SIG-M5 (cell line): ENCODE results near the gene ARMC2.
"Not testable (repeated sequence)": the region's sequence is repeated elsewhere in the genome, so short reads cannot be mapped to it uniquely, and the experiment has no call there.

ENCODE experiments used
- DNase-seq: peaks from one replicate; lab custom pipeline; 2025; lab: John Stamatoyannopoulos, UW

Gene ARMC2

DNA sequence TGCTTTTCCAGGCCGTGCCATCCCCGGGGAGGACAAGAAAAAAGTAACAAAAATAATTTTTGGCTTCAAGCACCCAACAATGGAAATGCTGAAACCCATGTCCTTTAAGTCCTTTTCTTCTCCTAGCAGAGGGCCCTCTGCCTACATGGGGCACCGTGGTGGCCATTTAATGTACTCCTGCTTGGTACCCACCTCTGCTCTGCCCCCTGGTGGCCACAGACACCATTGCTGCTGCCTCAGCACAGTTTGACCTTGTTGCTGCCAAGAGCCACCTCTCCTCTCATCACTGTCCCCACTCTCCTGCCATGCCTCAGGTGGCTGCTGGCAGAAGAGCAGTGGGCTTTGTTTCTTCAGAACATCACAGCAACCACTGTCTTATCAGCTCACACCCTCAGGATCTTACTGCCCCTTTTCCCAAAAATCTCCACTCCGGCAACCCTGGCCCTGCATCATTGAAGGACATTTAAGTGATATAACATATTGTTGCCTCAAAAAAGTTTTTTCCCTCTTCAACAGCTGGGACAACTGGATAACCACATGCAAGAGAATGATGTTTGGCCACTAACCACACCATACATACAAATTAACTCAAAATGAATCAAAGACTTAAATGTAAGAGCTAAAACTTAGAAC is 12.9 kb upstream of the ARMC2 start:
- DNase-seq = no peak

DNA sequence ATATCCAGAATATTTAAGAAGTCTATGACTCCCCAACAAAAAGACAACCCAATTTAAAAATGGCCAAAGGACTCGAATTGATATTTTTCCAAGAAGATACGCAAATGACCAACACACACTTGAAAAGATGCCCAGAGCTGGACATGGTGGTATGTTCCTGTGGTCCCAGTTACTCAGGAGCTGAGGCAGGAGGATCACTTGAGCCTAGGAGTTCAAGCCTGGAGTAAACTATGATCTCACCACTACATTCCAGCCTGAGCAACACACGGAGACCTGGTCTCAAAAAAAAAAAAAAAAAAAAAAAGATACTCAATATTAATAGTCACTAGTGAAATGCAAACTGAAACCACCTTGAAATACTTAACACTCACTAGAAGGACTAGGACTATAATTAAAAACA is 12.2 kb upstream of the ARMC2 start:
- no peak for DNase-seq

- DNase-seq = peak; percentile 72
Observed at GRCh38 chr6:108837236-108837971, 10.8 kb upstream of the ARMC2 start.

DNA sequence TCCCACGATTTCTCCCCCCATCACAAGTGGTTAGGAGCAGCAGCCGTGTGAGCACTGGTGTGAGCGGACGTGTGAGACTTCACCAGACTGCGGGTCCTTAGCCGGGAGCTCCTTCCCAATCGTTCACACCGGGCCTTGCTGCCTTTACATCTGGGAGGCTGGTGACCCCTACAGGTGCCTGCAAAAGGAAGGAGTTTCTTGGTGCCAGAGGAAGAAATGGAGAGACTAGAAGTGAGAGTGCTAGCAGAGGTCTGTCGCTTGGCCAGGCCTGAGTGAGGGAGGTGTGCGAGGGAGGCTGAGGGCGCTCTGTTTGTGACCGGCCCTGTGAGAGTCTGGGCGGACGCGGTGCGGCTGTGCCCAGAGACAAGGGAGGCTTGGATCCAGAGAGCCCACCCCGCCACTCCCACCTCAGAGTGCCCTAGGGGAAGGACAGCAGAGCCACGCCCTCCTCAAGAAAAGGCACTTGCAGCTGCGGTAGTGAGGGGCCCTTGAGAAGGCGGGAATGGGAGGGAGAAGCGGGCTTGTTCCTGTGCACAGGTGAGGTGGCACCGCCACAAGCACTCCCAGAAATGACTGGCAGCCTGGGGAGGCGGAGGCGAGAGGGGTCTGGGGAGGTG is 10.0 kb upstream of the ARMC2 start:
- DNase-seq = no peak

DNA sequence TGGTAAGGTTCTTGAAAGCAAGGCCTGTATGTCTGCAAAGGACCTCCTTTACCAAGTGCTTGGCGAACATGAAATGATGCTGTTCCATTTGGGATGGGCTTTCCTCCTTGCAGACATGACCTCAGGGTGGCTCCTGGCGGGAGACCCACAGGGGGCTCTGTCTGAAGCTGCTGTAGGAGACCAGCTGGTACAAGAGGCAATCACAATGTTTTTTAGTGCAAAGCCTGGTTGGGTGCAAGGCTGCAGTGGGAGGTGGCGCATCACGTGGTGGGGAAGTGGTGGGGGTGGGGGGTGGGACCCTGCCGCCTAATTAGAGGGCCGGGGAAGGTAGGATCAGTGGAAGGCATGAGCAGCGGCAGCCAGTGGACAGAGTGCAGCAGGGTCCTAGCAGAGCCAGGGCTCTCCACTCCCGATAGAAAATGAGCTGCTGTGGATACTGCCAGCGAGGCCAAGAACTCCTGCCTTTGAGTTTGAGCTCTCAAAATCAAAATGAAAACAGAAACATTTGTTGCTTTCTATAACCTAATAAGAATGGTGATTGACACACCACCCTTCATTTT is 9.1 kb upstream of the ARMC2 start:
- no peak for DNase-seq

DNA sequence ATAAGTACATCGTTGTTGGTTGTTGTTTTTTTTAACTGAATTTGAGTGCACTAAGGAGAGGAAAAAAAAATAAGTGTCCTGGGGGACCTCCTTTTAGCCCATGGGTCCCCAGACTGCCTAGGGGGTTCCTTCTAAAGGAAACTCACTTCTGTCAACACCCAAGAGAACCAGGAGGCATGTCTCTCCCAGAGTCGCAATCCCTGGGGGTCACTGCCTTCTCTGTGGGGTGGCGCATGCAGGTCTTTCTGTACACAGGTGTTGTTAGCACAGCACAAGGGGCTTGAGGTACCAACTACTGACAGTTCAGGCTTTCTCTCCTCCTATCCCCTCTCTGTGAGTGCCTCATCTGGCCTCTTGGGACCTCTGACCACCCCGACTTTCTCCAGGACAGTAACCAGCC is 7.3 kb upstream of the ARMC2 start:
- DNase-seq = no peak

- no peak for DNase-seq
Observed at GRCh38 chr6:108841377-108841855, 6.8 kb upstream of the ARMC2 start.

DNA sequence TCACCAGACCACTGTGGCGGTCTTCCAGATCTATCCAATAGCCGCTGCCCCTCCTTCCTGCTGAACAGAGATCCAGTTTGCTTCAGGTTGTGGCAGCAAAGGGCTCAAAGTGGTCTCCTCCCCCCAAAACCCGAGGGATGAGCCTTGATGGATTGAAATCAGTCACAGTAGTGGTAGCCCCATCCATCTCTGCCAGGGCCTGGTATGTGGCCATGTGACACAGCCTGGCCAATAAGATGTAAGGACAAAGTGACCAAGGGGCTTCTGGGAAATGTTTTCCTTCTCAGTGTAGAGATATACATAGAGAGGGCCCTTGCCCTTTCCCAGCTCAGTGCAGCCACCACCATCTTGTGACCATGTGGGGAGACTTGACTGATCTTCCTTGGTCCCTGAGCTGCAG is 4.1 kb upstream of the ARMC2 start:
- no peak for DNase-seq

DNA sequence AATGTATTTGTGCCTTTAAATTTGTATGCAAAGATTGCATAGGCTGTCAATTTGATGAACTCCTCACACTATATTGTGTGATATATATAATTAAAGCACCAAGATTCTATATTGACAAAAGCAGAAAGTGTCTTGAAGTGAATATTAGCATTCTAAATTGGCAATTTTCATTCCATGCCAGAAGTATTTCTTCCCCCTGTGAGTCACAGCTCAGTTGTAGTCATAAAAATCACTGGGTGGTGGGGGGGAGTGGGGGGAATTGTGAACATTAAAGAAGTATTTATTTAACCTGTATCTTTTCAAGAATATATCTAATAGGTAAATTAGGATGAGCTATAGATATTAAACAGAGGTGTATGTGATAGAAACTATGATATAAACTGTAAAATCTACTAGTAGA is 3.1 kb upstream of the ARMC2 start:
- no peak for DNase-seq

DNA sequence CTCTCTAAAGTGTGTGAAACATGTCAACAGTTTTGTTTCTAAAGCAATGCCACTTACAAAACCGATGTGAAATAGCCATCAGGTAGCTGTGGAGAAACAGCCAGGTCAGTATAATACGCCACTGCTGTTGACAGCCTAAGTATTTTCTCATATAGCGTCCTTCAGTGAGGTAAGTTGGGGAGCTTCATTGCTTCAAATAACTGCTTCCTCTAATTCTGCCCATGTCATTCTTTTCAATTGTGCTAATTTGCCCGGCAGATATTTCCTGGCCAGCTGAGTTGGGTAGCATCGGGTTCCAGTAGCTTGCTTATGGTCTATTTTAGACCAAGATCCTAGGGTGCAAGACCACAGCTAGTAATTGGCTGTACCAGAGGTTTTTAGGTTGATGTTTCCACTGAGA is 2.1 kb upstream of the ARMC2 start:
- no peak for DNase-seq

DNA sequence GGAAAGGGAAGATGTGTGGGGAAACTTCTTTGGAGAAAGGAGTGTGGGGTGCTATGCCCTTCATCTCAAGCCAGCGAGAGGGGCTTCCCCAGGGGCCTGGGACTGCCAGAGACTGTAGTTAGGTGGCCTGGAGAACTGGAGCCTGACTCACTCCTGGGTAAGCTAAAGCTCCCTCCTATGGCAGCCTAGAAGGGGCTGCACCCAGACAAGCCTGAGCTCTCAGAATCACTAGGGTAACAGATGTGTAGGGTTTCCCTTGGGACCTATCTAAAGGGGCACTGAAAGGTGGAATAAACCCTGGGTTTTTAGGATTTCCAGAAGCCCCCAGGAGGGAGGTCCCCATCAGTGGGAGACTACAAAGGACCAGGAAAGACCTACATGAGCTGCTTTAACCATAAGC is 1.6 kb upstream of the ARMC2 start:
- DNase-seq = no peak

DNA sequence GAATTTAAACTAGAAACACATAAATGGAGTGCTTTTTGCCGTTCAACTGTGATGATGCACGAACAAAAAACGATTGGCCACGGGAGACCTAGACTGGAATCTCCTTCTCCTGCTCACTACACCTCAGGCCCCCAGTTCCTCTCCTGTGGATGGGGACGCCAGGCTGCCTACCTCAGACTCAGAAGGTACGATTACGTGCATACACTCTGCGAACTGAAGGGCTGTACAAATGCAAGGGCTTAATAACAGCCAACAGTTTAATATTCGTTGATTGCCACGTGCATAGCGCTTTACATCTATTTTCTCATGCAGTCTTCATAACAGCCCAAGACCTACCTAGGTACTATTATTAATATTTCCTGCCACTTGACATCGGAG is 495 bp upstream of the ARMC2 start:
- DNase-seq = no peak

DNA sequence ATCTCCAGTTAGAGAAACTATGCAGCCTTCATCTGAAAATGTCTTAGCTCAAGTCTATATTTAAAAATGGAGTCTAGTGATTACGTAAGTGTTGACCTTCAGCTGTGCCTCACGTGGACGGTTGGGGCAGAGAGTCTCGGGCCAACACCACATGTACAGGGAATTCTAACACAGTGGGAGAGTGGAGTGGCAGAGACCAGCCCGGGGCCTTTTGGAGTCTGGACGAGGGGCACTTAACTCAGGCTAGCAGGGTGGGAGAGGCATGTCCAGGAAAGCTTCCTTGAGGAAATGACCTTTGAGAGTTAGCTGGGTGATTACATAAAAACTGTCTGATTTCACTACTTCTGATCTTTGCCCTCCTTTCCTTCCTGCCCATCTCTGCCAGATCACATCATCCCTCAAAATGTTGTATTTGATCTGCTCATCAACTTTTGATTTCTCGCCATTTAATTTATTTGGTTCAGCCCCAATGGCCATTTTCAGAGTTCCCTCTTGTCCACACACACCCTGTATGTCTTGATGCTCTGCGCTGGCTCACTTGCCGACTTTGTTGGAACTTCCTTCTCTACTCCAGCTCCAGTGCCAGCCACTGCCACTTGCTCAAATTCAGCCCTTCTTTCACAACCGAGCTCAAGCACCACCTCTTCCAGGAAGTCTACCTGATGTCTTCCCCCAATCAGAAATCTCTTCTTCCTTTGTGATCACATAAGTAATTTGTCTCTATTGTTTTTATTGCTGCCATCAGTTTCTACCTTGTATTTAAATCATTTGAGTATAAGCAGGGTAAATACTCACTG is 2.6 kb downstream of the ARMC2 start:
- DNase-seq = no peak

GRCh38 chr6:108851756-108852155 is 3.5 kb downstream of the ARMC2 start:
- DNase-seq = no peak

- DNase-seq = no peak
Observed at GRCh38 chr6:108853077-108853476, 4.9 kb downstream of the ARMC2 start.

DNA sequence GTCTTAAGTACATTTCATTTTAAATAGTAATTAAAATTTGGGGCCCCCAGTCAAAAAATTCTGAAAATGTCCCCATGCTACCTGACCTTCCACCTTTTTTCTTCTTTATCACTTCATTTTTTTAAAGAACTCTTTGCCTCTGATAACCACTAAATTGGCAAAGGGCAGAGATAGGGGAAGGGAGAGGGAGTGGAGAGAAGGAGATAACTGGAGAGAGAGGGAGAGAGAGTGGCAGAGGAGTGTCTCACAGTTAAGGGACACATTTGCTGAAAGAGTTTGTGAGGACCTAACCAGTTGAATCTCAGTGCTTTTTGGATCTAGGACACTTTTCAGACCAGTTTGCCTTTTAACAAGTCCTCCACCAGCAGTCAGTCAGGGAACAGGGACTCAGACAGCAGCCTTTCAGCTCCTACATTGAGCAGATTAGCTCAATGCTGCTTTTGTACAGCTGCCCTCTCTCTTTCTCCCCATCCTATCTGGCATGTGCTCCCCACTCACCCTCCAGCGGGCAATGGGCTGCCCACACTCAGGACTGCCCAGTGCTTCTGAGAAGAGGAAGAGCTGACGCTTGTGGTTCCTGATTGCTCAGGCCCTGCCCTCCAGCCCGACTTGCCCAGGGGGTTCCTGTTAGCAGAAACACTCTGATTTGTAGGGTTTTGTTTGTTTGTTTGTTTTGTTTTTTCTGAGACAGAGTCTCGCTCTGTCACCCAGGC is 14.4 kb downstream of the ARMC2 start:
- no peak for DNase-seq

GRCh38 chr6:108865751-108866286 is 17.6 kb downstream of the ARMC2 start:
- not testable (repeated sequence) for DNase-seq

- no peak for DNase-seq
Observed at GRCh38 chr6:108866798-108867197, 18.6 kb downstream of the ARMC2 start.

GRCh38 chr6:108868647-108869046 is 20.4 kb downstream of the ARMC2 start:
- DNase-seq = no peak

DNA sequence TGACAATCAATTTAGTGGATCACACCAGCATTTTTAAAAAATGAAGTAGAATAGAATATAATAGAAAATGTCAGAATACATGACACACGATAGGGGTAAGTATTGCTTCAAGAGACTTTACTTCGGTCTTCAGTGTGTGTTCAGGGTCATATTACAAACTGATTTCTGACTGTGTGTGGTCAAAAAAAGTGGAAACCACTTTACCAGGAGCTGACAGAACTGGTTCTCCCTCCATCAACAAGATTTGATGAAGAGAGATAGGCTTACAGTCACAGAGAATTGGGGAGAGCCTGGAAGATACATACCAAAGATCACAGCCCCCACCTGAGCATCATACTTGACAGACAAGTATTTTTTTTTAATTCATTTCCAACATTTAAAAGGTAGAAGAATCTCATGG is 21.7 kb downstream of the ARMC2 start:
- no peak for DNase-seq

DNA sequence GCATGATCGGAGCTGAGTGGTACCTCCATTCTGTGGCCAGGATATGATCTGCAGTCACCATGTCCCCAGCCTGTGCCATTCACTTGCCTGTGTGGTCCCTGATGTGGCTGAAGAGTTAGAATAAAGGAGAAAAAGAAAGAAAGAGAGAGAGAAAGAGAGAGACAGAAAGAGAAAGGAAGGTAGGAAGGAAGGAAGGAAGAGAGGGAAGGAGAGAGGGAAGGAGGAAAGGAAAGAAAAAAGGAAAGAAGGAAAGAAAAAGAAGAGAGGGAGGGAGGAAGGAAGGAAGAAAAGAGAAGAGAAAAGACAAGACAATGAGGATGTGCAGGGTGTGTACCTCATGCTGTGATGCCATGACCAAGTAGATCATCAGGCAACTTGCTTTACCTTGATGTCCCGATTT is 22.1 kb downstream of the ARMC2 start:
- DNase-seq = no peak
